HG02870 (cell line): ENCODE results near the gene MOG.

ENCODE experiments used
- ATAC-seq: cut with Tn5 transposase; IDR thresholded peaks from one replicate; pipeline ENCODE4 v1.9.1; 2021; ENCODE audit warnings: mild to moderate bottlenecking, moderate library complexity; ENCODE audit not compliant: unreplicated experiment

MOG gene

DNA sequence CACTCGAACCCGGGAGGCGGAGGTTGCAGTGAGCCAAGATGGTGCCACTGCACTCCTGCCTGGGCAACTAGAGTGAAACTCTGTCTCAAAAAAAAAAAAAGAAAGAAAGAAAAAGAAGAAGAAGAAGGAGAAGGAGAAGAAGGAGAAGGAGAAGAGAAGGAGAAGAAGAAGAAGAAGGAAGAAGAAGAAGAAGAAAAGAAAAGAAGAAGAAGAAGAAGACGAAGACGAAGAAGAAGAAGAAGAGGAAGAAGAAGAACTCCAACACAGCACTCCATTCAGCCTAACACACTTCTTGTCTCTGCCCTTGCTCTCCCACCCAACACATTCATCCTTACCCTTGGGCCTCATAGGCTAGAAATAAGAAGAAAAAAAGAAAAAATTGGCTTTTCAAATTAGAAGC, 17.1 kb downstream of the MOG start:
- ATAC-seq = no peak

DNA sequence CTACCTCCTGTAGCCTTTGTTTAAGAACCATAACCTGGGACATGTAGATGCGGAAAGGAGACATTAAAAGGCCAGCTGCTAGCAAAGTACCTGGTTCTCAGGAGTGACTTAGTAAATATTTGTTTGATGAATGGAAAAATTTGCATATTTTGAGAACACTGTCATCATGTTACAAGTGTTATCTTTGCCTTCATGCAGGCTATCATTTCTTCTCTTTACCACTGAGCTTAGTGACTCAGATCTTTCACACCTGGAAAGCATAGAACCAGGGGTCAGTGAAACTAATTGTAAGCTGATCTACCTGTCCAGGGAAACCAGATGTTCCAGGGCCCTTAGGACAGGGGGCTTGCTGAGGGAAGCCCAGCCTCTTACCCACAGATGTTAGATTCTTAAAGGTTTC, 18.7 kb downstream of the MOG start:
- no peak for ATAC-seq

DNA sequence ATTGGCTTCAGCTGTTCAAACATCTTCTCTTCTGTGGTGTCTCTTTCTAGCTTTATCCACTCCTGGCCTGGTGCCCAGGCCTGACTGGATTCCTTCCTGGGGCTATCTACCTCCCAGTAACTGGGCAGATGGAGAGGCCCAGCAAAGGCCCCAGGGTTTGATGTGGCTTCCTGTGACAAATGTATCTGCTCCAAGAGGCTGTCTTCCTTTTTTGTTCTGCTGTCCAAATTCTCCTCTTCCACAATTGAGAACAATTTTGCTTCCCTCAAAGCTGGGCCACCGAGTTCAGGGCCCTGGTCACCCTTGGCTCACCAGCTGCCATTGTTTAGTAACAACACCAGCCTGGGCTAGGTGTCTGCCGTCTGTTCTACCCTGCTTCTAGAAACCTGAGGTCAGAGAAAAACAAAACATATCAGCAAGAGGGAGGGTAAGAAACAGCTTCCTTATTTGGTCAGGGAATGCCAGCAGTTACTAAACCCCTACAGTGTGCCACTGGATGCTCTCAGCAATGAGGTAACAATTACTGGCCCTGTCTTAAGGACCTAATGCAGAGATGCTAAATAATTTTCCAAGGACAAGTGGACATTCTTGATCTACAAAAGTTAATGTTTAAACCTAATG, 20.2 kb downstream of the MOG start:
- ATAC-seq = no peak

DNA sequence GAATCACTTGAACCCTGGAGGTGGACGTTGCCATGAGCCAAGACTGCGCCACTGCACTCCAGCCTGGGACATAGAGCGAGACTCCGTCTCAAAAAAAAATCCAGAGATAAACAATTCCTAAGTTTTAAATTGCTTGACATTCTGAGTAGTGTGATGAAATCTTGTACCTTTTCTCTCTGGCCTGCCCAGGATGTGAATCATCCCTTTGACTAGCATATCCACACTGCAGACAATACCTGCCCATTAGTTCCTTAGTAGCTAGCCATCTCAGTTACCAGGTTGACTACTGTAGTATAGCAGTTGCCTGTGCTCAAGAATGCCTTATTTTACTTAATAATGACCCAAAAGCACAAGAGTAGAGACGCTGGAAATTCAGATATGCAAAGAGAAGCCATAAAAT, 21.2 kb downstream of the MOG start:
- ATAC-seq = no peak

DNA sequence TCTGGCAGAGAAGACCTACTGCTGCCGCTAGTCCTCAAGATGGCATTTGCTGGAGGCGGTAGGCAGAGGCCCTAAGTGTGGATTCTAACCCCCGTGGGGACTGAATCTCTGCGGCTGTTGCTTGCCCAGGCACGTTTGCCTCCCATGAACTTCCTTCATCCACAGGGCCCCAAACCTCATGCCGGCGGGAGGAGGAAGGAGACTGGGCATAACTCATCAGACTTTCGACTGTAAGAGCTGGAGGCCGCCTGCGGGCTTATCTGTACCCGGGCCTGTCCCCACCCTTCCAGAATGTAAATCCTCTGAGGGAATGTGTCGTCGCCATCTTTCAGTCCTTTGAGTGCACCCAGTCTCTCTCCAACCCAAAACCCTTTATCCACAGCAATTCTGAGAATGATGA, 23.1 kb downstream of the MOG start:
- no peak for ATAC-seq

DNA sequence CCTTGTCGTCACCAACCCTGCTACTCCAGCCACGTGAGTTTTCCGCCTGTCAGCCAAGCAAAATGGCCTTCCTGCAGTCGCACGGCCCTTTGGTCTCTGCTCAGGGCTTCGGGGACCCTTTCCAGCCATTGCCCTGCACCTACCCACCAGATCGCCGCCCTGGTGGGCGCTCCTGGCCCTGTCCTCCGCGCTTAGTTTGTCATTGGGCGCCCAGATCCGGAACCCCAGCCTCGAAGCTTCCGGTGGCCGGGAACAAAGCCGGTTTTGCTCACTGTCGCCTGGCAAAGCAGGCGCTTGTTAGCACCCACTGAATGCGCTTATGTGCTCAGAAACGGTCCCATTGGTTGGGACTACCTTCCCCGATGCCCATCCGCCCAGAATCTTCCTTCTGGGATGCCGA, 23.5 kb downstream of the MOG start:
- no peak for ATAC-seq

DNA sequence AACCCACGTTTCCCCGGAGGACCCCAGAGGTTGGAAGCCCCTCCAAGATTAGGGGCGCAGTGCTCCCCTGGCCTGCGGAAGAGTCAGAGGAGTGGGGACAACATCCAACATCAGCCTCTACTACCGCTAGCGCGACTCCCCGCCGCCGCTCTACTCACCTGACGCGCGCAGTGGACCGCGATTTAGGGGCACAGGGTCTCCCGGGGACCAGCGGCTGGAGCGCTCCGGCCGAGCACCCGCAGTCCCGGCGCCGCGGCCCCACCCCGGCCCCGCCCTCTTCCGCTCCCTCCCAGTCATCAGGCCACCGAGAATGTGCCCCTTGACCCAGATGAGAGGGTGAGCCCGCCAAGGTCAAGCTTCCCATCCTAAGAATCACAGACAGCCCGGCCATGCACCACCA, 24.0 kb downstream of the MOG start, which contains the start of gene ZFP57:
Gene ZFP57 (minus strand): TSS at position 249 of the 400 bp plus-strand sequence. CDS start 4,149 bp downstream, outside the sequence.
- no peak for ATAC-seq

DNA sequence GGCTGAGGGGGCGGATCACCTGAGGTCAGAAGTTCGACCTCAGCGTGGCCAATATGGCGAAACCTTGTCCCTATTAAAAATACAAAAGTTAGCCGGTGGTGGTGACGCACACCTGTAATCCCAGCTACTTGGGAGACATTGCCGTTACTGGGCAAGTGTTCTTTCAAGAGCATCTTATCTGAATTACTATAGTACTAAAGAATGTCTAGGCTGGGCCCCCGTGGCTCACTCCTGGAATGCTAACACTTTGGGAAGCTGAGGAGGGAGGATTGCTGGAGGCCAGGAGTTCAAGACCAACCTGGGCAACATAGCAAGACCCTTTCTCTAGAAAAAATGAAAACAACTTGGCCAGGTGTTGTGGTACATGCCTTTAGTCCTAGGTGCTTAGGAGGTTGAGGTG, 24.9 kb downstream of the MOG start:
- ATAC-seq = no peak

DNA sequence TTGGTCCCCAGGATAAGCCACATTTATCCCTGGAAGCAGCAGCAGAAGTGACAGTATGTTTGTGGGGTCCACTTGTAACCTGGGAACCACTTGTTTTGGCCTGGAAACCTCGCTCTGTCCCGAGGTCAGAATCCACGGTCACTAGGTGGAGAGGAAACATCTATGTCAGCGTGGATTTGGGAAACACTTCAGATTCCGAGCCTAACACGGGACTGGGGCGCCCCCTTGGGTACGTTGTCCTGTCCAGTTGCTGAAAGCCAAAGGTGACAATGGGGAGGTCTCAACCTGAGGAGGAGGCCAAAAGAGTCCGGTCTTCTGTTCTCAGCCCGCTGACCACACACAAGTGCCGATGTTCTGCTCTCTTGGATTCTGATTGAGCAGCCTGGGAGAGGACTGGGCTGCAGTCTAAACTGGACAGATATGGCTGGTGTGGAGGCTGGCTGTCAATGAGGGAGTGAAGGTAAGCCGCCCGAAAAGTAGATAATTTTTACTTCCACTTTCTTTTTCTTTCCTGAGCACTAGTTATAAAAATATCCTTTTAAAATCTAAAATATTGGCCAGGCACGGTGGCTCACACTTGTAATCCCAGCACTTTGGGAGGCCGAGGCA, 28.9 kb downstream of the MOG start:
- ATAC-seq = no peak

DNA sequence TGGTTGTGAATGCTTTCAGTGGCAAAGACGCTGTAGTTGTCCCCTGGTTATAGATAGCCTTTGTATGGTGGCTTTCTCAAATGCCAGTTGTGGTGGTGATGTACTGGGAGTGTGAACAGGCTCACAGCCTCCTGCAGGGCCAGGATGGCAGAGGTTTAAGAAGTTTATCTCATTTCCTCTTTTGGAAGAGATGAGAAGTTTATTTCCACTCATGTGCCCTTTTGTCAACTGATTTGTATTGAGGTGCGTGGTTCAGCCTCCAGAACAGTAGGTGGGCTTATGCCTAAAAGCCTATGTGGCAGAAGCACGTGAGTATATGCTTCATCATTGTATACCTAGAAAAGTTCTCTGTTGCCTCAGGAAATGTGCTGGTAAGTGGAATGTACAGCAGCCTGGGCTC, 37.7 kb downstream of the MOG start:
- no peak for ATAC-seq

DNA sequence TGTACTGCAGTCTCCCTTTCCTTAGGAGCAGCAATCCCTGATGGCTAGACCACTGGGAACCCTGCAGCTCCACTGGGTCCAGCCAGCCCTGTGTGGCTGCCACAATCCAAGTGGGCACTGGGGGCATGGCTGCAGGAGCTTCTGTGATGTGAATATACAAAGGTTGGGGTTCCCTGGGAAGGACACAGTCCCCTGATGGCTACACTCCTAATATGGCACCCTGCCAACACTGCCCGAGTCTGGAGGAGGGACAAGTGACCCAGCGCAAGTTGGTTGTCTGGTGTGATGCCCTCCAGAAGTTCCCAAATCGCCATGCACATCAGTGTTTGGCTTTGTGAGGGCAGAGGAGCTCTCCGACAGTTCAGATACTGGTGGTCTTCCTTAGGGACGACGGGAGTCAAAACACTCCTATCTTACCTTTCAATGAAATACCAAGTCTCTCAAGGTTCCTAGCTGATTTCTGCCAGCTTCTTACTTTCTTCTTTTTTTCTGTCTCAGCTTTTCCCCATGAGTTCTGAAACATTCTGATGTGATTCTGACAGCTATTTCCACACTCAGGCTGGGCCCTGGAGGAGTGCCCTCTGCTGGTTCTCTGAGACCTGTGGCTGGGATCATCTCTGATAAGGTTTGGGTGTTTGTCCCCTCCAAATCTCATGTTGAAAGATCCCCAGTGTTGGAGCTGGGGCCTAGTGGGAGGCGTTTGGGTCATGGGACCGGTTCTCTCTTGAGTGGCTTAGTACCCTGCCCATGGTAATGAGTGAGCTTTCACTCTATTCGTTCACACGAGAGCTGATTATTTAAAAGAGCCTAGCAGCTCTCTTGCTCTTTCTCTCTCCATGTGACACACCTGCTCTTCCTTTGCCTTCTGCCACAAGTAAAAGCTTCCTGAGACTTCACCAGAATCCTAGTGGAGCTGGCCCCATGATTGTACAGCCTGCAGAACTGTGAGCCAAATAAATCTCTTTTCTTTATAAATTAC, 39.5 kb downstream of the MOG start:
- no peak for ATAC-seq

DNA sequence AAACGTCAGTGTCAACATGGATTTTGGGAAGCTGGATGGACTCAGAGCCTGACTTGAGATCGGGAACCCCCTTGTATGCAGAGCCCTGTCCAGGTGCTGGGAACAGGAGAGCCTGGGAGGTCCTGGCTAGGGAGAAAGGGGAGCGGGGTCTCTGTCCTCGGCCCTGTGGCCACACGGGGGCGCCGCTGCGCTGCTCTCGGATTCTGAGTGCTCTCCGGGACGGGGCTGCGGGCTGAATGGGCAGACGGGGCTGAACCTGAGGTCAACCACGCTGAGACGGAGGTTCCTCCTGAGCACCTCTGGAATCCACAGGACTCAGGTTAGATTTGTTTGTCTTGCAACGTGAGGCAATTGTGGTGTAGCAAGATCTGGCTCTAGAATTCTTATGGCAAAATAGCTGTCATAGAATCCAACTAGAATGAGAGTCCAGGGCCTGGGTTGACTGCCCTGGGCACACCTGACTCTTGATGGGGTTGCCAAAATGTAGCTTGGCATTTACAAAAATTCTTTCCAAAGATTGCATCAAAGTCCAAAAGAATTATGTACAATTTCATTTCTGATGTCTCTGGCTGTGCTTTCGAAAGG, 45.7 kb downstream of the MOG start:
- no peak for ATAC-seq

DNA sequence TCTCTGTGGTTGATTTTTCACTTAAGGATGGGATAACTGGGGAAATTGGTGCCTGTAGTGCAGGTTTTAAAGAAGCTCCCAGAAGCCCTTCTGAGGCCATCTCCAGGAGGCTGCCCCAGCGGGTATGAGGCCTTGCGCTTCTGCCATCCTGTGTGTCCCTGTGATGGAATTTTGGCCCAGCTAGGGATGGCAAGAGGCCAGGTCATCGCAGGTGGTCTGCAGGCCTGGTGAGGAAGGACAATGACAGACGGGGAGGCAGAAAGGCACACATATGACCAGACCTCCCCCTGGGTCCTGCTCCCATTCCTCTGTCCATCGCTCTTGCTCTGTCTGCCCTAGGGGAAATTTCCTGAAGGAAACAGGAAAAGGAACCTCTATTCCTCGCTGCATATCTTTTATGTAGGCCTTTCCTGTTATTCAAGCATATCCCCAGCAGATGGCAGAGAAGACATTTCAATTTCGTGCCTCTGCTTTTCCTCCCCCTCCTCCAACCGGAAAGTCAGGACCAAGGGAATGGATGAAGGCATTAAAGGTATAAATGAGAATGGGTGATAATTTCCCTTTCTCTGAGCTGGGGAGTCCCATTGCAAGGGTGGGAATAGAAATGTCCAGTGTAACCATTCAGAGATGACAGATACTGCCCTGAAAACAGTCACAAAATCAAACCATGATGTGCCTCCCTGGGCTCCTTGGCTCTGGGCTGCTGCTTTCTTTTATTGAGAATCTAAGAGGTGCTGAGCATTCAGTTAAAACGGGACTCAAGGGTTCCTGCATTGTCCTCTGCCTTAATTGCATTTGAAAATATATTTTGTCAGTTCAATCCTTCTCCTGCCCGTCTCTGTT, 48.7 kb downstream of the MOG start:
- no peak for ATAC-seq

DNA sequence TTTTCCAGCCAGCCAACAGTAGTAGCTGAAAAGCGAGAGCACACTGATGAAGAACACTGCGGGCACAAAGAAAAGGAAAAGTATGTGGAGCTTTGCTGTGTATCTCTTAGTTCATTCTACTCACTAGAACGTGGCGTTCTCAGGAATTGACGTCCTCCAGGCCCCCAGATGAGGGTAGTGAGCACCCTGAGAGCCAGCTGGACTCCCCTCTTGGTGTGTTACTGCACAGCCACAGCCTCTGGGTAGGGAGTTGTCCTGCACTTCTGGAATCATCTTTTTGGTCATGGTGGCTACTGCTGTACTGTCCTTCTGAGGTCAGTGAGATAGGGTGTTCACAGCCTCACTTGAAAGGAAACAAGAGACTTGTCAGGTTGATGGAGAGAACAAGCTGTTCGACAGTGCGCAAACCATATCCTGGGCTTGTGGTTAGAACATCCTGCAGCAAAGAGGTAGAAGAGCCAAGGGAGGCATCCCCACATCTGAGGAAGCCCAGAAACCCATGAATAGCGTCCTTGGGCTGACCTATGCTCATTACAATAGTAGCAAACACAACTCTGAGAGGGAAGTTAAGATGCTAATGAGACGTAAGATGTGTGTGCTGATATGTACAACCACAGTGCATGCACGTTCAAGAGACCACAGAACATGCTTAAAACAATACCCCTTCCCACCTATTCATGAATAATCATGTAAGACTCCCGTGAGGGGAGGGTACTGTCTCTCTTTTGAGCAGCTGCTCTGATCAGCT, 51.7 kb downstream of the MOG start:
- no peak for ATAC-seq

DNA sequence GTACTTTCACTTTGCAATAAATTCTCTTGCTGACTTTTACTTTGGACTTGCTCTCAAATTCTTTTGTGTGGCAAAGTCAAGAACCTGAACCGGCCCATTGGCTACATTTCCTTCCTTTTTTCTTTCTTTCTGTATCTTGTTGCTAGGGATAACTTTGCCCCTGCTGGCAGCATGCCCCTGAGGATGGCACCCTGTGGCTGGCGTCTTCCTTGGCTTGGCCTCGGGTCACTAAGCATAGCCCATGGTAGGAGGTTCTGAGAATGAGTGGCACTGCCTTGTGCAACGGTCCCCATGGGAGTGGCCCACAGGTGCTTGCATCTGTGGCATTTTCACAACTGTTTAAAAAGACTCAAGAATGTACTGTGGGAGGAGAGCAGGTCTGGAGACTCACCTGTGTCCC, 52.3 kb downstream of the MOG start:
- ATAC-seq = no peak

DNA sequence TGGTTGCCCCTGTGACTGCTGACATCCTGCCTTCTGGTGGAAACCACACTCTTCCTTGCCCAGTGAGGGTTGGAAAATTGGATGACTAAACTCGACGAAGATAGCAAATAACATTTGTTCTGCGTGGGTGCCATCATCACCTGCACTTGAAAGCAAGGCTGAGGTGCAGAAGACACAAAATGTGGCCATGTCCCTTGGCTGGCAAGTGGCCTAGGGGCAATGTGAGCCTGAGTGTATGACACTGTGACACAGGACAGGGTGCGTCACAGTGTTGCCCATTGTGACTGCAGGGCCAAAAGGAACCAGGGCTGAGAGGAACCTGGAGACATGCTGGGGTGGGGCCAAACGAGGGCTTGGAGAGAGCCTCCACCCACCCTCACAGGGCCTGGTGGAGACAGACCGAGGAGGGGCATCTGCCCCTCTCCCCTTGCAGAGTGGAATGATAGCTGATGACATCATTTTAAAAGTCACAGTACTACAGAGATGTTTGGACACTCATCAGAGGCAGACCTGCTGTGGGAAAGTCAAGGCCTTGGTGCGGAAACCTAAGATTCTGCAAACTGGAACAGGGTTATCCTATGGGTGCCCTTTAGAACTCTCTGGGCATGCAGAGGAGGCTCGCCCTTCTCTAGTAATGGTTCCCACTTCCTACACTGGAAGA, 53.5 kb downstream of the MOG start:
- no peak for ATAC-seq

DNA sequence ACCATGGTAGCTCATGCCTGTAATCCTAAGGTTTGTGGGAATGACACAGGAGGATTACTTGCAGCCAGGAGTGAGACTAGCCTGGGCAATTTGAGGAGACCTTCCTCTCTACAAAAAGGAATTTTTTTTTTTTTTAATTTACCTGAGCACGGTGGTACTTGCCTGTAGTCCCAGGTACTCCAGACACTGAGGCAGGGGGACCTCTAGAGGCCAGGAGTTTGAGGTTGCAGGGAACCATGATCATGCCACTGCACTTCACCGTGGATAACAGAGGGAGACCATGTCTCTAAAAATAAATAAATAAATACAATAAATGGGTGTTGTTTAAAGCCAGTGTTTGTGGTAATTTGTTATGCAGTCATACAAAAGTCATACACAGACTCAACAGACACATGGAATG, 64.0 kb downstream of the MOG start:
- ATAC-seq = no peak
